ENCODE measurements around the gene CABP7. TPM values are rescaled to one million over a fixed set of nuclear protein-coding genes. Genes with fewer than 3 reads are reported as not detected.

CABP7 gene
- total RNA-seq, 2 donors from 2014 or later, result not detected

GRCh38 chr22:29717789-29718188 lies 2.0 kb upstream of the CABP7 start:
- DNase-seq (ENCODE audit: low spot score), result no peak
- intact Hi-C loops (cut with DNase I), result no loop called here

GRCh38 chr22:29718949-29719898 lies 579 bp upstream of the CABP7 start:
- intact Hi-C loops (cut with DNase I), result no loop called here
- DNase-seq (ENCODE audit: low spot score), result no peak

- intact Hi-C loops (cut with DNase I), result loop anchor here in 1 of 2 donors (10.0 kb wide), 1 partner anchor 284 kb away; no protein-coding TSS in a partner anchor
- DNase-seq (ENCODE audit: low spot score), result no peak
Measured at GRCh38 chr22:29720811-29721323, 1.1 kb downstream of the CABP7 start.

GRCh38 chr22:29722151-29722550 lies 2.3 kb downstream of the CABP7 start:
- DNase-seq (ENCODE audit: low spot score), result no peak
- intact Hi-C loops (cut with DNase I), result loop anchor here in 1 of 2 donors (10.0 kb wide), 1 partner anchor 283 kb away; no protein-coding TSS in a partner anchor

GRCh38 chr22:29722587-29722986 lies 2.8 kb downstream of the CABP7 start:
- DNase-seq (ENCODE audit: low spot score), result no peak
- intact Hi-C loops (cut with DNase I), result loop anchor here in 1 of 2 donors (10.0 kb wide), 1 partner anchor 282 kb away; no protein-coding TSS in a partner anchor

- no peak for DNase-seq (ENCODE audit: low spot score)
Measured at GRCh38 chr22:29723766-29724165, 4.0 kb downstream of the CABP7 start.

GRCh38 chr22:29724843-29725242 lies 5.0 kb downstream of the CABP7 start:
- DNase-seq (ENCODE audit: low spot score), result no peak
- intact Hi-C loops (cut with DNase I), result loop anchor here in 1 of 2 donors (10.0 kb wide), 1 partner anchor 280 kb away; no protein-coding TSS in a partner anchor

More at GRCh38 chr22:29723766-29724165, 4.0 kb downstream of the CABP7 start:
- intact Hi-C loops (cut with DNase I), result loop anchor here in 1 of 2 donors (10.0 kb wide), 1 partner anchor 281 kb away; no protein-coding TSS in a partner anchor

- no peak for DNase-seq (ENCODE audit: low spot score)
Measured at GRCh38 chr22:29726106-29726505, 6.3 kb downstream of the CABP7 start.

GRCh38 chr22:29726512-29727130 lies 6.8 kb downstream of the CABP7 start:
- intact Hi-C loops (cut with DNase I), result loop anchor here in 1 of 2 donors (10.0 kb wide), 1 partner anchor 278 kb away; no protein-coding TSS in a partner anchor
- DNase-seq (ENCODE audit: low spot score), result no peak

More at GRCh38 chr22:29726106-29726505, 6.3 kb downstream of the CABP7 start:
- intact Hi-C loops (cut with DNase I), result loop anchor here in 1 of 2 donors (10.0 kb wide), 1 partner anchor 279 kb away; no protein-coding TSS in a partner anchor

- DNase-seq (ENCODE audit: low spot score), result no peak
- intact Hi-C loops (cut with DNase I), result loop anchor here in 1 of 2 donors (10.0 kb wide), 1 partner anchor 278 kb away; no protein-coding TSS in a partner anchor
Measured at GRCh38 chr22:29727131-29727523, 7.3 kb downstream of the CABP7 start.

GRCh38 chr22:29729161-29729560 lies 9.4 kb downstream of the CABP7 start:
- no peak for DNase-seq (ENCODE audit: low spot score)
- intact Hi-C loops (cut with DNase I), result loop anchor here in 1 of 2 donors (10.0 kb wide), 1 partner anchor 276 kb away; no protein-coding TSS in a partner anchor

- intact Hi-C loops (cut with DNase I), result no loop called here
- DNase-seq (ENCODE audit: low spot score), result no peak
Measured at GRCh38 chr22:29731058-29731850, 11.5 kb downstream of the CABP7 start.

GRCh38 chr22:29732883-29733282 lies 13.1 kb downstream of the CABP7 start:
- intact Hi-C loops (cut with DNase I), result no loop called here
- DNase-seq (ENCODE audit: low spot score), result no peak

- intact Hi-C loops (cut with DNase I), result no loop called here
Measured at GRCh38 chr22:29733362-29734201, 13.8 kb downstream of the CABP7 start.

GRCh38 chr22:29734406-29734805 lies 14.6 kb downstream of the CABP7 start:
- intact Hi-C loops (cut with DNase I), result no loop called here
- no peak for DNase-seq (ENCODE audit: low spot score)

More at GRCh38 chr22:29733362-29734201, 13.8 kb downstream of the CABP7 start:
- DNase-seq (ENCODE audit: low spot score), result no peak

GRCh38 chr22:29734838-29735237 lies 15.0 kb downstream of the CABP7 start:
- no peak for DNase-seq (ENCODE audit: low spot score)
- intact Hi-C loops (cut with DNase I), result no loop called here

GRCh38 chr22:29735416-29735815 lies 15.6 kb downstream of the CABP7 start:
- intact Hi-C loops (cut with DNase I), result no loop called here
- no peak for DNase-seq (ENCODE audit: low spot score)
